Mesothelial cell of epicardium (in vitro differentiated cells): ENCODE measurements around the gene RARRES1. TPM values are rescaled to one million over a fixed set of nuclear protein-coding genes. Genes with fewer than 3 reads are reported as not detected.

ENCODE experiments used
- DNase-seq, 2 experiments: peaks; one replicate each; pipeline ENCODE4 v3.0.0; 2021; ENCODE audit warnings: low spot score in 2 of 2; ENCODE audit not compliant: unreplicated experiment in 2 of 2
- H3K27ac Mint-ChIP-seq: 2 replicates; pipeline ENCODE4 v1.8.0; 2021; ENCODE audit warnings: mixed read lengths
- H3K27me3 Mint-ChIP-seq: 2 replicates; pipeline ENCODE4 v1.8.0; 2021; ENCODE audit warnings: low read depth, mixed read lengths
- H3K36me3 Mint-ChIP-seq: 2 replicates; pipeline ENCODE4 v1.8.0; 2021; ENCODE audit warnings: mixed read lengths
- H3K4me1 Mint-ChIP-seq: 2 replicates; pipeline ENCODE4 v1.8.0; 2021; ENCODE audit warnings: mixed read lengths
- H3K4me3 Mint-ChIP-seq: 2 replicates; pipeline ENCODE4 v1.8.0; 2021; ENCODE audit warnings: mild to moderate bottlenecking, moderate library complexity, mixed read lengths
- H3K9me3 Mint-ChIP-seq: 2 replicates; pipeline ENCODE4 v1.8.0; 2021; ENCODE audit warnings: mixed read lengths
- CTCF ChIP-seq: fragments of 200-600 bp; sonication (generic); IDR thresholded peaks from one replicate; pipeline ENCODE4 v1.5.0; 2021; ENCODE audit warnings: antibody characterized with exemption; ENCODE audit not compliant: unreplicated experiment
- total RNA-seq: library from RNA; stranded (reverse); gene quantifications from 3 replicates; pipeline ENCODE4 v1.2.1, GENCODE V29; 2021

Gene RARRES1
- total RNA-seq, 1 donor from 2014 or later = 53.0 TPM

- Mint-ChIP-seq H3K4me3 (no peak overlapping the region), H3K27me3 (no peaks in the 10 kb centered on the region), H3K36me3 (peaks cover 58% of the 10 kb centered on the region), H3K4me1 (peaks cover 19% of the 10 kb centered on the region), H3K27ac (peak overlapping the region; percentile 60), H3K9me3 (peaks cover 8% of the 10 kb centered on the region)
- no peak for TF ChIP-seq CTCF
- DNase-seq = no peak
Measured at GRCh38 chr3:158743664-158744566, 11.7 kb upstream of the RARRES1 start.

GRCh38 chr3:158742871-158743663 is 10.8 kb upstream of the RARRES1 start:
- H3K27ac Mint-ChIP-seq = peak overlapping the region; percentile 73
- TF ChIP-seq CTCF = no peak
- H3K9me3 Mint-ChIP-seq = peaks cover 8% of the 10 kb centered on the region
- no peaks in the 10 kb centered on the region for H3K27me3 Mint-ChIP-seq
- no peak for DNase-seq
- H3K36me3 Mint-ChIP-seq = peaks cover 52% of the 10 kb centered on the region
- peaks cover 14% of the 10 kb centered on the region for H3K4me1 Mint-ChIP-seq
- no peak overlapping the region for H3K4me3 Mint-ChIP-seq

GRCh38 chr3:158739661-158740060 is 7.4 kb upstream of the RARRES1 start:
- H3K9me3 Mint-ChIP-seq = peaks cover 15% of the 10 kb centered on the region
- no peak overlapping the region for H3K4me3 Mint-ChIP-seq
- H3K4me1 Mint-ChIP-seq = peaks cover 21% of the 10 kb centered on the region
- peak overlapping the region; percentile 75 for H3K27ac Mint-ChIP-seq
- H3K27me3 Mint-ChIP-seq = no peaks in the 10 kb centered on the region
- no peak for TF ChIP-seq CTCF
- peaks cover 68% of the 10 kb centered on the region for H3K36me3 Mint-ChIP-seq
- no peak for DNase-seq

- H3K36me3 Mint-ChIP-seq = peaks cover 67% of the 10 kb centered on the region
- H3K27ac Mint-ChIP-seq = no peak overlapping the region
- peaks cover 13% of the 10 kb centered on the region for H3K9me3 Mint-ChIP-seq
Measured at GRCh38 chr3:158739078-158739477, 6.8 kb upstream of the RARRES1 start.

GRCh38 chr3:158738653-158739052 is 6.4 kb upstream of the RARRES1 start:
- peaks cover 22% of the 10 kb centered on the region for H3K4me1 Mint-ChIP-seq
- H3K4me3 Mint-ChIP-seq = no peak overlapping the region
- H3K27me3 Mint-ChIP-seq = no peaks in the 10 kb centered on the region
- no peak for TF ChIP-seq CTCF
- peaks cover 13% of the 10 kb centered on the region for H3K9me3 Mint-ChIP-seq
- DNase-seq = no peak
- peaks cover 67% of the 10 kb centered on the region for H3K36me3 Mint-ChIP-seq
- H3K27ac Mint-ChIP-seq = no peak overlapping the region

More at GRCh38 chr3:158739078-158739477, 6.8 kb upstream of the RARRES1 start:
- TF ChIP-seq CTCF = no peak
- Mint-ChIP-seq H3K4me1 (peaks cover 22% of the 10 kb centered on the region), H3K4me3 (no peak overlapping the region), H3K27me3 (no peaks in the 10 kb centered on the region)
- no peak for DNase-seq
